ENCODE results near the gene ADAP1.

Gene ADAP1

GRCh38 chr7:997404-998395 lies 43.2 kb upstream of the ADAP1 start:
- Histone ChIP-seq H3K36me3 (no peaks in the 10 kb centered on the region), H3K27me3 (peaks cover 7% of the 10 kb centered on the region), H3K4me3 (ENCODE audit: low read depth in 1 of 2, low read length in 1 of 2) (no peak overlapping the region), H3K9me3 (no peaks in the 10 kb centered on the region), H3K27ac (no peak overlapping the region), H3K4me1 (ENCODE audit: control insufficient read depth in 1 of 2, insufficient read depth in 1 of 2, low read depth in 1 of 2, low read length in 1 of 2) (no peaks in the 10 kb centered on the region)
- no peak for TF ChIP-seq CTCF (IDR thresholded peaks at IDR 0.05)

- no peak overlapping the region for H3K27ac ChIP-seq
- no peaks in the 10 kb centered on the region for H3K36me3 ChIP-seq
- no peak for TF ChIP-seq CTCF (IDR thresholded peaks at IDR 0.05)
- H3K9me3 ChIP-seq: no peaks in the 10 kb centered on the region
- H3K27me3 ChIP-seq: peaks cover 7% of the 10 kb centered on the region
- no peaks in the 10 kb centered on the region for H3K4me1 ChIP-seq (ENCODE audit: control insufficient read depth in 1 of 2, insufficient read depth in 1 of 2, low read depth in 1 of 2, low read length in 1 of 2)
- no peak overlapping the region for H3K4me3 ChIP-seq (ENCODE audit: low read depth in 1 of 2, low read length in 1 of 2)
Measured at GRCh38 chr7:996079-996872, 41.8 kb upstream of the ADAP1 start.

GRCh38 chr7:995571-995970 lies 41.1 kb upstream of the ADAP1 start:
- H3K27me3 ChIP-seq: peaks cover 7% of the 10 kb centered on the region
- TF ChIP-seq CTCF (IDR thresholded peaks at IDR 0.05): no peak
- H3K36me3 ChIP-seq: no peaks in the 10 kb centered on the region
- no peak overlapping the region for H3K27ac ChIP-seq
- no peak overlapping the region for H3K4me3 ChIP-seq (ENCODE audit: low read depth in 1 of 2, low read length in 1 of 2)
- H3K4me1 ChIP-seq (ENCODE audit: control insufficient read depth in 1 of 2, insufficient read depth in 1 of 2, low read depth in 1 of 2, low read length in 1 of 2): no peaks in the 10 kb centered on the region
- H3K9me3 ChIP-seq: no peaks in the 10 kb centered on the region

GRCh38 chr7:994592-995308 lies 40.3 kb upstream of the ADAP1 start:
- Histone ChIP-seq H3K4me3 (ENCODE audit: low read depth in 1 of 2, low read length in 1 of 2) (no peak overlapping the region), H3K4me1 (ENCODE audit: control insufficient read depth in 1 of 2, insufficient read depth in 1 of 2, low read depth in 1 of 2, low read length in 1 of 2) (no peaks in the 10 kb centered on the region), H3K36me3 (no peaks in the 10 kb centered on the region), H3K27ac (no peak overlapping the region), H3K9me3 (no peaks in the 10 kb centered on the region), H3K27me3 (peaks cover 7% of the 10 kb centered on the region)
- TF ChIP-seq CTCF (IDR thresholded peaks at IDR 0.05): no peak
